Measurements from ENCODE around the gene C1QTNF1. TPM values are rescaled to one million over a fixed set of nuclear protein-coding genes. Genes with fewer than 3 reads are reported as not detected.

Gene C1QTNF1
- total and polyA plus RNA-seq, 8 donors, result 2.9 to 20.3 (median 12.7) TPM

GRCh38 chr17:79090443-79091225 lies 66.7 kb downstream of the C1QTNF1 start:
- H3K4me1 ChIP-seq, result peaks cover 0 to 14% (median 0%) of the 10 kb centered on the region in 4 donors
- TF ChIP-seq POLR2AphosphoS5 (IDR thresholded peaks at IDR 0.05), result no peak
- no peak for TF ChIP-seq EP300 (IDR thresholded peaks at IDR 0.05)
- TF ChIP-seq CTCF (IDR thresholded peaks at IDR 0.05), result peak in 1 of 7 experiments; percentile 10
- TF ChIP-seq POLR2A (IDR thresholded peaks at IDR 0.05), result no peak
- peaks cover 0 to 60% (median 47%) of the 10 kb centered on the region in 3 donors for H3K27me3 ChIP-seq
- peaks cover 12 to 18% (median 17%) of the 10 kb centered on the region in 4 donors for H3K36me3 ChIP-seq
- WGBS, 5 donors, result 34 to 38% (median 37%) methylated on average over 30 to 32 of the region's 32 CpGs
- no peak overlapping the region for H3K27ac ChIP-seq
- H3K9me3 ChIP-seq, result no peaks in the 10 kb centered on the region
- H3K4me3 ChIP-seq, result no peak overlapping the region
- intact Hi-C loops (cut with DNase I; ENCODE audit: low total_unique reads), result no loop called here
- peak in 1 of 2 donors; percentile 69 for DNase-seq

- TF ChIP-seq EP300 (IDR thresholded peaks at IDR 0.05) (no peak), POLR2A (IDR thresholded peaks at IDR 0.05) (no peak)
- 66 to 82% (median 79%) methylated on average over 4 to 10 of the region's 10 CpGs for WGBS, 5 donors
- intact Hi-C loops (cut with DNase I; ENCODE audit: low total_unique reads), result no loop called here
- H3K9me3 ChIP-seq, result no peaks in the 10 kb centered on the region
- H3K4me1 ChIP-seq, result peaks cover 0 to 14% (median 0%) of the 10 kb centered on the region in 4 donors
- H3K36me3 ChIP-seq, result peaks cover 7 to 12% (median 11%) of the 10 kb centered on the region in 4 donors
- peaks cover 0 to 66% (median 53%) of the 10 kb centered on the region in 3 donors for H3K27me3 ChIP-seq
- H3K4me3 ChIP-seq, result no peak overlapping the region
- no peak for DNase-seq
- no peak overlapping the region for H3K27ac ChIP-seq
Observed at GRCh38 chr17:79091226-79091670, 67.3 kb downstream of the C1QTNF1 start.

- TF ChIP-seq EP300 (IDR thresholded peaks at IDR 0.05) (no peak), CTCF (IDR thresholded peaks at IDR 0.05) (no peak), POLR2A (IDR thresholded peaks at IDR 0.05) (no peak), POLR2AphosphoS5 (IDR thresholded peaks at IDR 0.05) (no peak)
Observed at GRCh38 chr17:79092567-79092966, 68.6 kb downstream of the C1QTNF1 start.

GRCh38 chr17:79093270-79093669 lies 69.3 kb downstream of the C1QTNF1 start:
- H3K4me3 ChIP-seq, result no peak overlapping the region
- TF ChIP-seq POLR2AphosphoS5 (IDR thresholded peaks at IDR 0.05), result no peak
- no peak for TF ChIP-seq CTCF (IDR thresholded peaks at IDR 0.05)
- TF ChIP-seq POLR2A (IDR thresholded peaks at IDR 0.05), result no peak
- no peak for TF ChIP-seq EP300 (IDR thresholded peaks at IDR 0.05)
- no peak for DNase-seq
- 40 to 52% (median 48%) methylated on average over 8 of the region's 8 CpGs for WGBS, 5 donors
- no peaks in the 10 kb centered on the region for H3K36me3 ChIP-seq
- intact Hi-C loops (cut with DNase I; ENCODE audit: low total_unique reads), result no loop called here
- H3K27ac ChIP-seq, result no peak overlapping the region
- no peaks in the 10 kb centered on the region for H3K9me3 ChIP-seq
- peaks cover 5 to 87% (median 74%) of the 10 kb centered on the region in 3 donors for H3K27me3 ChIP-seq
- peaks cover 0 to 26% (median 8%) of the 10 kb centered on the region in 4 donors for H3K4me1 ChIP-seq

More at GRCh38 chr17:79092567-79092966, 68.6 kb downstream of the C1QTNF1 start:
- H3K4me3 ChIP-seq, result no peak overlapping the region
- DNase-seq, result no peak
- H3K27me3 ChIP-seq, result peaks cover 5 to 80% (median 67%) of the 10 kb centered on the region in 3 donors
- H3K4me1 ChIP-seq, result peaks cover 0 to 21% (median 6%) of the 10 kb centered on the region in 4 donors
- H3K27ac ChIP-seq, result no peak overlapping the region
- no peaks in the 10 kb centered on the region for H3K36me3 ChIP-seq
- intact Hi-C loops (cut with DNase I; ENCODE audit: low total_unique reads), result no loop called here
- no peaks in the 10 kb centered on the region for H3K9me3 ChIP-seq
- 60 to 70% (median 68%) methylated on average over 4 of the region's 4 CpGs for WGBS, 5 donors
